Coronary artery (tissue), 2 donors: ENCODE data around the gene CCDC71.

Experiments used
- DNase-seq: peaks from one replicate; pipeline ENCODE4 v3.0.0-alpha.2; 2017; ENCODE audit warnings: low spot score
- H3K27ac ChIP-seq, 2 donors: fragments of 200-600 bp; sonication (generic); one replicate each; pipeline ENCODE4 v1.5.1; 2016 to 2019
- H3K4me3 ChIP-seq: fragments of 200-600 bp; sonication (generic); 2 replicates; pipeline ENCODE4 v1.5.1; 2016; ENCODE audit warnings: mild to moderate bottlenecking, moderate library complexity
- TF ChIP-seq, protein P1 (sequence below): fragments of 200-600 bp; sonication (generic); IDR thresholded peaks from one replicate; pipeline ENCODE4 v1.5.1; 2019; ENCODE audit warnings: antibody characterized with exemption

Gene CCDC71

DNA sequence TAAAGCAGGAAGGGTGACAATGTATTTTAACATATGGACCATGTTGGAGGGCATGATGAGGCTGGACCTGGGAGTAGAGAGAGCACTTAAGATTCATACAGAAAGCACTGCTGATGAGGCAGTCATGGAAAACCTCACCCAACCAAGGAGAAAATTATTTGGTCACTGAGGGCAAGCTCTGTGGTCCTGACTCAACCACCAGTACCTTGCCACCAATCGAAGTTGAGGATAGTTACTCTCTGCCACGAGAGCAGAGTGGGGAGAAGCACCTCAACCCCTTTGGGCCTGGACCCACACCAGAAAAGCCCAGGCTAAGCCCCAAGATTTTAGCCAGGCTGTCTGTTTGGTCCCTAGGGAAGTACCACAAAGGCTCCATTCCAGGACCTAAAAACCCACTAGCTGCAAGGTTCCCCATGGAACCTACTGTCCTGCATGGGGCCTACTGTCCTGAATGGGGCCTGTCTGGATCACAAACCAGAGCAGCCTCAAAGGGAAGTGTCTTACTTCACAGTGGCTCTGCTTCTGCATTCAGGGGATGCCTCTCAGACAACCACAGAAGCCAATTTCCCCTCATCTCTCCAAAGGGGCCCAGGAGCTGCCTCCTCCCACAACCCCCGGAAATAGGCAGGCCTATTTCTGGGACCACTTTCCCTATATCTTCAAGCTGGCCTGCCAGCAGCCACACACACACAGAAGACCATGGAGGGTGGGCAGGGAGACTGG, 4.2 kb downstream of the CCDC71 start:
- no peak overlapping the region for H3K4me3 ChIP-seq
- TF ChIP-seq, protein P1, sequence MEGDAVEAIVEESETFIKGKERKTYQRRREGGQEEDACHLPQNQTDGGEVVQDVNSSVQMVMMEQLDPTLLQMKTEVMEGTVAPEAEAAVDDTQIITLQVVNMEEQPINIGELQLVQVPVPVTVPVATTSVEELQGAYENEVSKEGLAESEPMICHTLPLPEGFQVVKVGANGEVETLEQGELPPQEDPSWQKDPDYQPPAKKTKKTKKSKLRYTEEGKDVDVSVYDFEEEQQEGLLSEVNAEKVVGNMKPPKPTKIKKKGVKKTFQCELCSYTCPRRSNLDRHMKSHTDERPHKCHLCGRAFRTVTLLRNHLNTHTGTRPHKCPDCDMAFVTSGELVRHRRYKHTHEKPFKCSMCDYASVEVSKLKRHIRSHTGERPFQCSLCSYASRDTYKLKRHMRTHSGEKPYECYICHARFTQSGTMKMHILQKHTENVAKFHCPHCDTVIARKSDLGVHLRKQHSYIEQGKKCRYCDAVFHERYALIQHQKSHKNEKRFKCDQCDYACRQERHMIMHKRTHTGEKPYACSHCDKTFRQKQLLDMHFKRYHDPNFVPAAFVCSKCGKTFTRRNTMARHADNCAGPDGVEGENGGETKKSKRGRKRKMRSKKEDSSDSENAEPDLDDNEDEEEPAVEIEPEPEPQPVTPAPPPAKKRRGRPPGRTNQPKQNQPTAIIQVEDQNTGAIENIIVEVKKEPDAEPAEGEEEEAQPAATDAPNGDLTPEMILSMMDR: no peak
- DNase-seq: no peak
- no peak overlapping the region for H3K27ac ChIP-seq

DNA sequence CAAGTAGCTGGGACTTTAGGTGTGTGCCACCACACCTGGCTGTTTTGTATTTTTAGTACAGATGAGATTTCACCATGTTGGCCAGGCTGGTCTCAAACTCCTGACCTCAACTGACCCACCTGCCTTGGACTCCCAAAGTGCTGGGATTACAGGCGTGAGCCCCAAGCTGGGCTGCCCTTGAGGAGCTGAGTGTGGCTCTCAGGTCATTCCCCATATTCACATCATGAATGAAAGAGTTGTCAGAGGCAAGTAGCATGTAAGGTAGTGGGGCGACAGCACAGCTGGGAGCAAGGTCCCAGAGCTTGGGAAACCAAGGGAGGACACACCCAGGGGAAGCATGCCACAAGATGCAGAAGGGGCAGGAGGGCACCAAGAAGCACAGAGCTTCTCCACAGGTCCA, 4.9 kb downstream of the CCDC71 start:
- DNase-seq: no peak
- TF ChIP-seq, protein P1: no peak
- Histone ChIP-seq H3K4me3 (no peak overlapping the region), H3K27ac (no peak overlapping the region)

DNA sequence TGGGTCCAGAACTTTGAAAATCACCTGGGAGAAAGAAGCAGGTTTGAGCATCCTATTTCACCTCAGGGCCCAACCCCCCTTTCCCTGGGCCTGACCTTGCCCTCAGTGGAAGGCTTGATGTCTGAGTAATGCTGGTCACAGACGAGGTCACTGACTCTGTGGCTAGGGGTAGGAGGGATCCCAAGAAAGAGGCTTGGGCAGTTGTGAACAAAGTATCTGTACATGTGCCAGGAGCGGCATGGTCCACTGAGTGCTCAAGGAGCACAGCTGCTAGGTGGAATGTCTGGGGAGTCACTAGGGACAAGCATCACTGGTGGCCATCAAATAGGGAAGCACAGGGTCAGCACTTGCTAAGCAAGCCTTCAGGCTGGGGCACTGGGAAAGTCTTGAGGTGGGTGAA, 7.3 kb downstream of the CCDC71 start:
- no peak for DNase-seq
- H3K4me3 ChIP-seq: no peak overlapping the region
- H3K27ac ChIP-seq: no peak overlapping the region
- TF ChIP-seq, protein P1: no peak

DNA sequence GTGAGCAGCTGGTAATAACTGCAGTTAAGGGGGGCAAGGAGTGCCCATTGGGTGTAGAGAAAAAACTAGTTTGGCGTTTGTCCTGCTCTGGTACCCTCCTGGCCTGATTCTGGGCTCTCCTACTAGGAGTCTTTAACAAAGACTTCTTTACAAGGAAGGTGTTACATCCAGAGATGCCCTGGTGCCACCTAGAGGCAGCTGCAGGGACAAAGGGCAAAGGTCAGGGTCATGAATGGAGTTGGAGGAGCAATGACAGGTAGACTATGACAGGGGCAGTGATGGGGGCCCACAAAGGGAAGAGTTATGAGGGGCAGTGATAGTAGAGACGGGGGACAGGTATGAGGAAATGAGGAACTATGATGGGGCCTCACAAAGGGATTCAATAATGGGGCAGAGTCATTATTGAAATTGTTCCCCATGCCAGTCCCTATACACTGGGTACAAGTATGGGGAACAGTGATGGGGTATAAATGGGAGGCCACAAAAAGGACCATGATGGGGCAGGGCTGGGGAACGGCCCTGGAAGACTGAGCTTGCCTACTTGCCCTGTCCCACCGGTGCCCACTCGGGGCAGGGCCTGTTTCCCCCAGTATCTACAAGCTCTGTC, 7.9 kb downstream of the CCDC71 start:
- Histone ChIP-seq H3K4me3 (no peak overlapping the region), H3K27ac (no peak overlapping the region)
- TF ChIP-seq, protein P1: no peak
- DNase-seq: no peak

DNA sequence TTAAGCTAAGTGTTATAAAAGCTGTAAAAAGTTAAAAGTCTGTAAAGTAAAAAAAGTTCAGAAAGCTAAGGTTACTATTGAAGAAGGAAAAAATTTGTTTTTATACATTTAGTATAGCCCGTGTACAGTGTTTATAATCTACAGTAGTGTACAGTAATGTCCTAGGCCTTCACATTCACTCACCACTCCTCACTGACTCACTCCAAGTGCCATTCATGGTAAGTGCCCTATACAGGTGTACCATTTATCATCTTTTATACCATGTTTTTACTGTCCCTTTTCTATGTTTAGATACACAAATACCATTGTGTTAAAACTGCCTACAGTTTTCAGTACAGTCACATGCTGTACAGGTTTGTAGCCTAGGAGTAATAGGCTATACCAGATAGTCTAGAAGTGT, 8.8 kb downstream of the CCDC71 start:
- Histone ChIP-seq H3K27ac (no peak overlapping the region), H3K4me3 (no peak overlapping the region)
- DNase-seq: no peak
- TF ChIP-seq, protein P1: no peak

DNA sequence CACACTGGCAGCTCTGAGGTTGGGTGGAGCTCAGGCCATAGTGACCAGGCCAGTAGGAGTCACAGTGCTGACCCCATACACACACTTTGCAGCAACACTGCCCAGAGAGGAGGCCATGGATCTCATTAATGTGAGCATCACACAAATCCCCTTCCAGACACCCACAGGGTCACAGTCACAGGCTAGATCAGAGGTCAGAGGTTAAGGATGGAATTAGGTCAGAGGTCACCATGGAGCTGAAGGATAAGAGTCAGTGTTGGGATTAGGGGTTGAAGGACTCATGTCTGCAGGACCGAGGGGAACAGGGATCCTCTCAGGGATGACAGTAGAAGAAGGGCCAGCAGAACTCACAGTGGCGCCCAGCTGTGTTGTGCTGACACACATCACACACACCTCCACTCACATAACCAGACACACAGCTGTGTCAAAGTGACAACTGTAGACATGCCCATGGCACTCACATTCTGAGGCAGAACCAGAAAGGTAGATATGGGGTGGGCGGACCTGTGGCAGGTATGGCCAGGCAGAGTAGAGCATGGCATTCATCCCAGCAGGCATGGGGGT, 12.7 kb downstream of the CCDC71 start:
- H3K27ac ChIP-seq: no peak overlapping the region
- H3K4me3 ChIP-seq: no peak overlapping the region
- no peak for DNase-seq
- TF ChIP-seq, protein P1: no peak

DNA sequence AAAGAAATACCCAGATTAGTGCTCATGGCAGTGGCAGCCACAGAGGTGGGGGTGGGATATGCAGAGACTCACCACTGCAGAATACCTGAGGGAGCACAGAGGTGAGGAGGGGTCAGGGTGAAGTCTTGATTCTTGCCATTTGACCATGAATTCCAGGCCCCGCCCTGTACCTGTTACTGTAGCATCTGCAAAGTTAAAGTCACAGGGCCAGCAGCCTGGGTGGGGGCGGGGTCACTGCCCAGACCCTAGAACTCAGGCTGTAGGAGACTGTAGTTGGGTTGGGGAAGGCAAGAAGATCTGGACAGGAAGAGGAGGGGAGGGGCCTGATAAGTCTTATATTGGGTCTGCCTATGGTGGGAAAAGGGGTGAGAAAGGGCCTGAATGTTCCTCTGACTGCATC, 14.5 kb downstream of the CCDC71 start:
- Histone ChIP-seq H3K27ac (no peak overlapping the region), H3K4me3 (no peak overlapping the region)
- no peak for DNase-seq
- TF ChIP-seq, protein P1: no peak
